Neural cell (in vitro differentiated cells): ENCODE results near the gene DPEP1. TPM values are rescaled to one million over a fixed set of nuclear protein-coding genes. Genes with fewer than 3 reads are reported as not detected.

Source experiments
- H2AFZ ChIP-seq: fragments of 200-600, 300-800 bp; sonication (generic), shearing (Covaris generic); 2 replicates; pipeline ENCODE4 v1.6.0; 2014; ENCODE audit warnings: low read depth, mild to moderate bottlenecking, antibody characterized with exemption, low read length, moderate library complexity
- H3F3A ChIP-seq: fragments of 200-600 bp; shearing (Covaris generic); 2 replicates; pipeline ENCODE4 v1.6.1; 2016; ENCODE audit warnings: mild to moderate bottlenecking, moderate library complexity, mixed read lengths, antibody characterized with exemption, low read length; ENCODE audit not compliant: insufficient read depth, poor library complexity, severe bottlenecking
- H3K27ac ChIP-seq: fragments of 200-600, 300-800 bp; sonication (generic), shearing (Covaris generic); 2 replicates; pipeline ENCODE4 v1.5.1; 2014; ENCODE audit warnings: mild to moderate bottlenecking, low read length, moderate library complexity
- H3K27me3 ChIP-seq: fragments of 300-800, 200-600 bp; sonication (generic), shearing (Covaris generic); 2 replicates; pipeline ENCODE4 v1.6.0; 2014; ENCODE audit warnings: mild to moderate bottlenecking, low read depth, low read length, moderate library complexity; ENCODE audit not compliant: insufficient read depth
- H3K36me3 ChIP-seq: fragments of 300-800, 200-600 bp; sonication (generic), shearing (Covaris generic); 2 replicates; pipeline ENCODE4 v1.5.1; 2014; ENCODE audit warnings: mild to moderate bottlenecking, antibody characterized with exemption, low read length, moderate library complexity; ENCODE audit not compliant: insufficient read depth
- H3K4me2 ChIP-seq: fragments of 300-800, 200-600 bp; sonication (generic), shearing (Covaris generic); 2 replicates; pipeline ENCODE4 v1.6.0; 2014; ENCODE audit warnings: mild to moderate bottlenecking, low read length
- H3K4me3 ChIP-seq: fragments of 300-800, 200-600 bp; sonication (generic), shearing (Covaris generic); 2 replicates; pipeline ENCODE4 v1.5.1; 2014; ENCODE audit warnings: mild to moderate bottlenecking, low read length, moderate library complexity
- H3K79me2 ChIP-seq: fragments of 200-600 bp; shearing (Covaris generic); replicated peaks from 2 replicates; pipeline ENCODE4 v1.6.0; 2014; ENCODE audit warnings: mild to moderate bottlenecking, low read length, moderate library complexity; ENCODE audit not compliant: insufficient read depth
- H3K9ac ChIP-seq: fragments of 300-800, 200-600 bp; sonication (generic), shearing (Covaris generic); 2 replicates; pipeline ENCODE4 v1.6.1; 2016; ENCODE audit warnings: mild to moderate bottlenecking, low read length, mixed read lengths
- H3K9me2 ChIP-seq: fragments of 200-600 bp; shearing (Covaris generic); 2 replicates; pipeline ENCODE4 v1.6.1; 2016; ENCODE audit warnings: mild to moderate bottlenecking, low read length, mixed read lengths; ENCODE audit not compliant: insufficient read depth
- H3K9me3 ChIP-seq: fragments of 200-600, 300-800 bp; sonication (generic), shearing (Covaris generic); 2 replicates; pipeline ENCODE4 v1.6.1; 2016; ENCODE audit warnings: mild to moderate bottlenecking, mixed run types, low read length, moderate library complexity, mixed read lengths
- H4K20me1 ChIP-seq: fragments of 200-600 bp; shearing (Covaris generic); 2 replicates; pipeline ENCODE4 v1.6.1; 2016; ENCODE audit warnings: mild to moderate bottlenecking, mixed run types; ENCODE audit not compliant: insufficient read depth
- EP300 ChIP-seq: fragments of 450-650 bp; conservative IDR thresholded peaks from 2 replicates; pipeline ENCODE4 v1.6.1; 2014; ENCODE audit warnings: antibody characterized with exemption, mild to moderate bottlenecking, moderate library complexity; ENCODE audit not compliant: poor library complexity, severe bottlenecking
- EZH2 ChIP-seq: fragments of 200-600, 300-800 bp; shearing (Covaris generic), sonication (generic); IDR thresholded peaks from 2 replicates; pipeline ENCODE4 v1.6.1; 2014; ENCODE audit warnings: antibody characterized with exemption, low read length, borderline replicate concordance, mild to moderate bottlenecking; ENCODE audit not compliant: insufficient read depth, poor library complexity, severe bottlenecking
- MXI1 ChIP-seq: fragments of 450-650 bp; conservative IDR thresholded peaks from 2 replicates; pipeline ENCODE4 v1.6.1; 2014; ENCODE audit warnings: antibody characterized with exemption, mild to moderate bottlenecking; ENCODE audit not compliant: poor library complexity, severe bottlenecking
- POLR2AphosphoS5 ChIP-seq: IDR thresholded peaks from 2 replicates; pipeline ENCODE4 v1.6.1; 2012
- RAD21 ChIP-seq: fragments of 450-650 bp; conservative IDR thresholded peaks from 2 replicates; pipeline ENCODE4 v1.6.1; 2014; ENCODE audit warnings: antibody characterized with exemption, mild to moderate bottlenecking, moderate library complexity
- SMC3 ChIP-seq: fragments of 450-650 bp; conservative IDR thresholded peaks from 2 replicates; pipeline ENCODE4 v1.6.1; 2014; ENCODE audit warnings: antibody characterized with exemption, mild to moderate bottlenecking, moderate library complexity; ENCODE audit not compliant: poor library complexity
- TAF1 ChIP-seq: IDR thresholded peaks from 2 replicates; pipeline ENCODE4 v1.6.1; 2012; ENCODE audit warnings: low read depth
- polyA plus RNA-seq: library from polyadenylated mRNA; depleted of rRNA; stranded (reverse); fragments of >200 nt; gene quantifications from 2 replicates; pipeline ENCODE4 v1.2.3, GENCODE V29; 2014
- TF ChIP-seq, protein P1 (sequence below): IDR thresholded peaks from 2 replicates; pipeline ENCODE4 v1.6.1; 2012; ENCODE audit warnings: borderline replicate concordance
- TF ChIP-seq, protein P2 (sequence below): fragments of 450-650 bp; IDR thresholded peaks from 2 replicates; pipeline ENCODE4 v1.5.1; 2014; ENCODE audit warnings: antibody characterized with exemption, mild to moderate bottlenecking, moderate library complexity; ENCODE audit not compliant: poor library complexity, severe bottlenecking

Gene DPEP1
- polyA plus RNA-seq, 1 donor from 2014 or later, result 0.33 TPM

DNA sequence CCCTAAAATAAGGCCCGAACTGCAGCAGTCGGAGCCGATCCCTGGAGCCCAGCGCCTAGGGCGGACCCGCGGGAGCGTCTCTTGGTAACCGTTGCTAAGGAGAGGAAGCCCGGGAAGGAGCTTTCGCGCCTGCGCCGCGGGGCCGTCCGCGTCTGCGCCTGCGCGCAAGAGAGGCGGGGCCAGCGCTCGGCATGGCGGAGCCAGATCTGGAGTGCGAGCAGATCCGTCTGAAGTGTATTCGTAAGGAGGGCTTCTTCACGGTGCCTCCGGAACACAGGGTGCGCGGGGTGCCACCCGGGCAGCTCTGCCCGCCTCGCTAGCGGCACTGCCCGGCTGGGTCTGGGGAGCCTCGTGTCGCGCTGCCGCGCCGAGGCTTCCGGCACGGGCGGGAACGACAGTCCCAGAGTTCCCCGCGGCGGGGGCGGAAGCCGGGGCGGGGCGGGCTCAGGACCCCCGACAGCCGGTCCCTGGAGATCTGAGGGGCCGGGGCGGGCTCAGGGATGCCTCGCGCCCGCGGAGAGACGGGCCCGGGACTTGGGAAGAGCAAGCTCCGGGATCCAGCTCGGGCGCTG lies 73.2 kb downstream of the DPEP1 start, which contains the start of gene CDK10:
Gene CDK10 (plus strand): TSS at position 170 of the 572 bp plus-strand sequence. CDS start 22 bp downstream, at position 192.
- Histone ChIP-seq H3F3A (no peaks in the 10 kb centered on the region), H3K4me3 (peak within 1 kb of the TSS; percentile 87), H3K27me3 (no peaks in the 10 kb centered on the region), H3K79me2 (no peaks in the 10 kb centered on the region), H4K20me1 (no peaks in the 10 kb centered on the region), H2AFZ (peak within 1 kb of the TSS; percentile 80), H3K36me3 (no peaks in the 10 kb centered on the region), H3K9me3 (no peaks in the 10 kb centered on the region), H3K9ac (peak within 1 kb of the TSS; percentile 77), H3K4me2 (peak within 1 kb of the TSS; percentile 80), H3K9me2 (no peaks in the 10 kb centered on the region), H3K27ac (peak within 1 kb of the TSS; percentile 80)
- TF ChIP-seq EP300, result peak; percentile 12
- no peak for TF ChIP-seq EZH2
- TF ChIP-seq MXI1, result peak; percentile 98
- TF ChIP-seq, protein P1, sequence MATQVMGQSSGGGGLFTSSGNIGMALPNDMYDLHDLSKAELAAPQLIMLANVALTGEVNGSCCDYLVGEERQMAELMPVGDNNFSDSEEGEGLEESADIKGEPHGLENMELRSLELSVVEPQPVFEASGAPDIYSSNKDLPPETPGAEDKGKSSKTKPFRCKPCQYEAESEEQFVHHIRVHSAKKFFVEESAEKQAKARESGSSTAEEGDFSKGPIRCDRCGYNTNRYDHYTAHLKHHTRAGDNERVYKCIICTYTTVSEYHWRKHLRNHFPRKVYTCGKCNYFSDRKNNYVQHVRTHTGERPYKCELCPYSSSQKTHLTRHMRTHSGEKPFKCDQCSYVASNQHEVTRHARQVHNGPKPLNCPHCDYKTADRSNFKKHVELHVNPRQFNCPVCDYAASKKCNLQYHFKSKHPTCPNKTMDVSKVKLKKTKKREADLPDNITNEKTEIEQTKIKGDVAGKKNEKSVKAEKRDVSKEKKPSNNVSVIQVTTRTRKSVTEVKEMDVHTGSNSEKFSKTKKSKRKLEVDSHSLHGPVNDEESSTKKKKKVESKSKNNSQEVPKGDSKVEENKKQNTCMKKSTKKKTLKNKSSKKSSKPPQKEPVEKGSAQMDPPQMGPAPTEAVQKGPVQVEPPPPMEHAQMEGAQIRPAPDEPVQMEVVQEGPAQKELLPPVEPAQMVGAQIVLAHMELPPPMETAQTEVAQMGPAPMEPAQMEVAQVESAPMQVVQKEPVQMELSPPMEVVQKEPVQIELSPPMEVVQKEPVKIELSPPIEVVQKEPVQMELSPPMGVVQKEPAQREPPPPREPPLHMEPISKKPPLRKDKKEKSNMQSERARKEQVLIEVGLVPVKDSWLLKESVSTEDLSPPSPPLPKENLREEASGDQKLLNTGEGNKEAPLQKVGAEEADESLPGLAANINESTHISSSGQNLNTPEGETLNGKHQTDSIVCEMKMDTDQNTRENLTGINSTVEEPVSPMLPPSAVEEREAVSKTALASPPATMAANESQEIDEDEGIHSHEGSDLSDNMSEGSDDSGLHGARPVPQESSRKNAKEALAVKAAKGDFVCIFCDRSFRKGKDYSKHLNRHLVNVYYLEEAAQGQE, result peak; percentile 49
- TF ChIP-seq RAD21, result no peak
- TF ChIP-seq TAF1, result peak; percentile 74
- no peak for TF ChIP-seq SMC3
- TF ChIP-seq POLR2AphosphoS5, result peak; percentile 95
- TF ChIP-seq, protein P2, sequence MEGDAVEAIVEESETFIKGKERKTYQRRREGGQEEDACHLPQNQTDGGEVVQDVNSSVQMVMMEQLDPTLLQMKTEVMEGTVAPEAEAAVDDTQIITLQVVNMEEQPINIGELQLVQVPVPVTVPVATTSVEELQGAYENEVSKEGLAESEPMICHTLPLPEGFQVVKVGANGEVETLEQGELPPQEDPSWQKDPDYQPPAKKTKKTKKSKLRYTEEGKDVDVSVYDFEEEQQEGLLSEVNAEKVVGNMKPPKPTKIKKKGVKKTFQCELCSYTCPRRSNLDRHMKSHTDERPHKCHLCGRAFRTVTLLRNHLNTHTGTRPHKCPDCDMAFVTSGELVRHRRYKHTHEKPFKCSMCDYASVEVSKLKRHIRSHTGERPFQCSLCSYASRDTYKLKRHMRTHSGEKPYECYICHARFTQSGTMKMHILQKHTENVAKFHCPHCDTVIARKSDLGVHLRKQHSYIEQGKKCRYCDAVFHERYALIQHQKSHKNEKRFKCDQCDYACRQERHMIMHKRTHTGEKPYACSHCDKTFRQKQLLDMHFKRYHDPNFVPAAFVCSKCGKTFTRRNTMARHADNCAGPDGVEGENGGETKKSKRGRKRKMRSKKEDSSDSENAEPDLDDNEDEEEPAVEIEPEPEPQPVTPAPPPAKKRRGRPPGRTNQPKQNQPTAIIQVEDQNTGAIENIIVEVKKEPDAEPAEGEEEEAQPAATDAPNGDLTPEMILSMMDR, result no peak

DNA sequence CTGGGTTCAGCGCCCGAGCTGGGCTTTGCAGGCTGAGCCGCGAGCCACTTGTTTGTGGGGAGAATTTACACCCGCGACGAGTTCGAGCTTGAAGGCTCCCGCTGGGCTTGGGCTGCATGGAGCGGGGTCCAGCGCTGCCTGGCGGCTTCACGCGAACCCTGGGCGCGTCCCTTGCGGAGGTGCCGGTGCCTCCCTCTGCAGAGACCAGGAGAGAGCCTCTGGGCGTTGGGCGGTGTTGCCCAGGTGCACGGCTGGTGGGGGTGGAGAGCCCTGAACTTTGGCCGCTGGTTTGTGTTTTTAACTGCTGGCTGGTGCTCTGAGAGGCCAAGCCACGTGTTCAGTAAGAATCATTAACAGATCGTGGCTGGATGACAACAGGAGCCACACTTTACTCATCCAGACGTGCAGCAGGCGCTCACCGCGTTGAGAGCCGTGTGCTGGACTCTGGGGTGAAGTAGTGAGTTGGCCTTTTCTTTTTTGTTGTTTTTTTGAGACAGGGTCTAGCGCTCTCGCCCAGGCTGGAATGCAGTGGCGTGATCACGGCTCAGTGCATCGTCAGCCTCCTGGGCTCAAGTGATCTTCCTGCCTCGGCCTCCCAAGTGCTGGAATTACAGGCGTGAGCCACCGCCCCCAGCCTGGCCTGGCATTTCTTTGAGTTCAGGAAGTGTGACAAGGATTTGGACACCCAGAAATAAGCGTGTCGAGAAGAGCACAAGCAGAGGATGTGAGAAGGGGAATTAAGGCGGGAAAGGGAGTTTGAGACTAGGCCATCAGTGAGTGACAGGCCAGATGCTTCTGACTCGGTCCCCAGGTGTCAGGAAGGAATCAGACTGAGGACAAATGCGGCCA lies 73.9 kb downstream of the DPEP1 start:
- H3K79me2 ChIP-seq, result no peaks in the 10 kb centered on the region
- H3K36me3 ChIP-seq, result no peaks in the 10 kb centered on the region
- H3K9me2 ChIP-seq, result no peaks in the 10 kb centered on the region
- H3K4me2 ChIP-seq, result peak overlapping the region; percentile 80
- H3K4me3 ChIP-seq, result peak overlapping the region; percentile 87
- H3K27ac ChIP-seq, result peak overlapping the region; percentile 80
- TF ChIP-seq, protein P2, result no peak
- TF ChIP-seq RAD21, result peak; percentile 33
- H2AFZ ChIP-seq, result peak overlapping the region; percentile 80
- H3K9me3 ChIP-seq, result no peaks in the 10 kb centered on the region
- H3K27me3 ChIP-seq, result no peaks in the 10 kb centered on the region
- no peaks in the 10 kb centered on the region for H4K20me1 ChIP-seq
- H3K9ac ChIP-seq, result peak overlapping the region; percentile 77
- H3F3A ChIP-seq, result no peaks in the 10 kb centered on the region

Other genes with a start within 250 kb of the DPEP1 start
- gene ANKRD11, start 123.1 kb upstream of the DPEP1 start, polyA plus RNA-seq, result 32.5 and 53.7 TPM in 2 replicates
- 216 and 248 TPM in 2 replicates for gene SPG7, start 105.2 kb upstream of the DPEP1 start, polyA plus RNA-seq
- gene RPL13, start 53.0 kb upstream of the DPEP1 start, polyA plus RNA-seq, result 2,635 and 2,685 TPM in 2 replicates
- gene CPNE7, start 37.9 kb upstream of the DPEP1 start, polyA plus RNA-seq, result 0.15 and 3.8 TPM in 2 replicates
- gene CHMP1A, start 44.1 kb downstream of the DPEP1 start, polyA plus RNA-seq, result 113 and 150 TPM in 2 replicates
- 16.0 and 24.8 TPM in 2 replicates for gene SPATA33, start 44.2 kb downstream of the DPEP1 start, polyA plus RNA-seq
- 126 and 161 TPM in 2 replicates for gene CDK10, start 73.0 kb downstream of the DPEP1 start, polyA plus RNA-seq
- gene SPATA2L, start 88.1 kb downstream of the DPEP1 start, polyA plus RNA-seq, result 39.1 and 42.3 TPM in 2 replicates
- gene VPS9D1, start 107.3 kb downstream of the DPEP1 start, polyA plus RNA-seq, result 29.9 and 37.2 TPM in 2 replicates
- 31.8 and 35.4 TPM in 2 replicates for gene ZNF276, start 107.9 kb downstream of the DPEP1 start, polyA plus RNA-seq
- gene FANCA, start 203.0 kb downstream of the DPEP1 start, polyA plus RNA-seq, result 10.2 and 13.3 TPM in 2 replicates
- gene SPIRE2, start 214.8 kb downstream of the DPEP1 start, polyA plus RNA-seq, result 45.0 and 54.1 TPM in 2 replicates